IMR-90 (cell line): Measurements from ENCODE around the gene CSNK2A1. TPM values are rescaled to one million over a fixed set of nuclear protein-coding genes. Genes with fewer than 3 reads are reported as not detected.

ENCODE experiments used
- ATAC-seq: fragments of 200-7000 bp; cut with Tn5 transposase; 2 replicates; pipeline ENCODE4 v1.9.1; 2020; ENCODE audit warnings: low read depth, mild to moderate bottlenecking, moderate library complexity
- BruUV-seq: library from RNA; stranded (reverse); fragments of 400-500 nt; replicated peaks from 2 replicates; lab custom pipeline; 2021; lab: Mats Ljungman, UMichigan
- CTCF ChIA-PET: fragments of 300-600 bp; formaldehyde crosslinking; extraction: SDS; loops from one replicate; lab custom pipeline; 2021; ENCODE audit warnings: antibody characterized with exemption; lab: Yijun Ruan, JAX
- POLR2A ChIA-PET: fragments of 300-600 bp; sonication (Branson Sonifier 250); formaldehyde crosslinking; loops from one replicate; lab custom pipeline; 2022; ENCODE audit warnings: antibody characterized with exemption; ENCODE audit not compliant: unreplicated experiment; lab: Charles Lee
- DNase-seq: peaks from one replicate; pipeline ENCODE4 v3.0.0; 2013
- H2AFZ ChIP-seq: replicated peaks from 2 replicates; pipeline ENCODE3; 2013; ENCODE audit warnings: low read length, mild to moderate bottlenecking; ENCODE audit not compliant: poor library complexity
- H2AK5ac ChIP-seq: 2 replicates; pipeline ENCODE4 v1.6.1; 2013; ENCODE audit warnings: low read depth, low read length, inconsistent platforms
- H2AK9ac ChIP-seq: replicated peaks from 2 replicates; pipeline ENCODE3; 2013; ENCODE audit warnings: mild to moderate bottlenecking, low read depth, low read length, moderate library complexity; ENCODE audit not compliant: poor library complexity
- H2BK120ac ChIP-seq: 2 replicates; pipeline ENCODE4 v1.6.1; 2013; ENCODE audit warnings: low read depth, low read length, inconsistent platforms
- H2BK15ac ChIP-seq: 3 replicates; pipeline ENCODE4 v1.6.1; 2013; ENCODE audit warnings: low read depth, low read length, inconsistent platforms
- H2BK20ac ChIP-seq: 2 replicates; pipeline ENCODE4 v1.6.1; 2013; ENCODE audit warnings: low read depth, mild to moderate bottlenecking, inconsistent platforms, low read length, moderate library complexity
- H2BK5ac ChIP-seq: 2 replicates; pipeline ENCODE4 v1.6.1; 2013; ENCODE audit warnings: mild to moderate bottlenecking, low read depth, low read length, inconsistent platforms; ENCODE audit not compliant: poor library complexity, severe bottlenecking
- H3K14ac ChIP-seq: replicated peaks from 2 replicates; pipeline ENCODE4 v1.6.1; 2013; ENCODE audit warnings: low read depth, low read length, inconsistent platforms
- H3K18ac ChIP-seq: 2 replicates; pipeline ENCODE4 v1.6.1; 2013; ENCODE audit warnings: low read depth, low read length, control low read depth
- H3K23ac ChIP-seq: 2 replicates; pipeline ENCODE4 v1.6.1; 2013; ENCODE audit warnings: low read depth, low read length, inconsistent platforms
- H3K27ac ChIP-seq: 2 replicates; pipeline ENCODE4 v1.5.1; 2013; ENCODE audit warnings: mild to moderate bottlenecking, control low read depth, low read length; ENCODE audit not compliant: insufficient read depth
- H3K27me3 ChIP-seq: 2 replicates; pipeline ENCODE4 v1.6.1; 2013; ENCODE audit warnings: low read length; ENCODE audit not compliant: control insufficient read depth, insufficient read depth
- H3K36me3 ChIP-seq: 2 replicates; pipeline ENCODE4 v1.6.1; 2013; ENCODE audit warnings: low read length, mixed read lengths; ENCODE audit not compliant: control insufficient read depth, insufficient read depth
- H3K4ac ChIP-seq: 2 replicates; pipeline ENCODE4 v1.6.1; 2013; ENCODE audit warnings: low read depth, low read length, inconsistent platforms
- H3K4me1 ChIP-seq: 2 replicates; pipeline ENCODE4 v1.6.1; 2013; ENCODE audit warnings: low read length, mixed read lengths; ENCODE audit not compliant: control insufficient read depth, insufficient read depth
- H3K4me2 ChIP-seq: 2 replicates; pipeline ENCODE4 v1.6.1; 2013; ENCODE audit warnings: low read depth, mild to moderate bottlenecking, control low read depth, low read length, moderate library complexity
- H3K4me3 ChIP-seq: 2 replicates; pipeline ENCODE4 v1.5.1; 2013; ENCODE audit warnings: low read depth, mild to moderate bottlenecking, control low read depth, low read length, moderate library complexity; ENCODE audit not compliant: insufficient read depth
- H3K56ac ChIP-seq: 2 replicates; pipeline ENCODE4 v1.6.1; 2013; ENCODE audit warnings: low read length, inconsistent platforms; ENCODE audit not compliant: insufficient read depth; ENCODE audit errors: extremely low read depth
- H3K79me1 ChIP-seq, 2 experiments: 2 replicates each; pipeline ENCODE4 v1.6.1; 2013; ENCODE audit warnings: low read length in 2 of 2, inconsistent platforms in 1 of 2, low read depth in 1 of 2
- H3K9ac ChIP-seq: 2 replicates; pipeline ENCODE4 v1.6.1; 2013; ENCODE audit warnings: low read depth, low read length, control low read depth
- H3K9me1 ChIP-seq: 2 replicates; pipeline ENCODE4 v1.6.1; 2013; ENCODE audit warnings: low read length, inconsistent platforms; ENCODE audit not compliant: insufficient read depth
- H3K9me3 ChIP-seq: 2 replicates; pipeline ENCODE4 v1.6.1; 2013; ENCODE audit warnings: low read length; ENCODE audit not compliant: control insufficient read depth, insufficient read depth
- H4K20me1 ChIP-seq: 2 replicates; pipeline ENCODE4 v1.6.1; 2013; ENCODE audit warnings: low read length, inconsistent platforms; ENCODE audit not compliant: insufficient read depth
- H4K5ac ChIP-seq: 2 replicates; pipeline ENCODE4 v1.6.1; 2013; ENCODE audit warnings: mild to moderate bottlenecking, low read depth, low read length, control low read depth
- H4K8ac ChIP-seq, 2 experiments: 2 replicates each; pipeline ENCODE4 v1.6.1; 2013; ENCODE audit warnings: low read depth in 2 of 2, low read length in 2 of 2, control low read depth in 1 of 2, inconsistent platforms in 1 of 2
- H4K91ac ChIP-seq: 2 replicates; pipeline ENCODE4 v1.6.1; 2013; ENCODE audit warnings: low read depth, low read length, inconsistent platforms; ENCODE audit not compliant: insufficient read depth
- CEBPB ChIP-seq: IDR thresholded peaks from 2 replicates; pipeline ENCODE4 v1.6.1; 2012; ENCODE audit warnings: low read depth, low read length, improper control_type of control experiment
- ELK1 ChIP-seq: fragments of 150-350 bp; IDR thresholded peaks from 2 replicates; pipeline ENCODE4 v1.6.1; 2016; ENCODE audit warnings: low read depth, mild to moderate bottlenecking, low read length, moderate library complexity, borderline replicate concordance
- NFE2L2 ChIP-seq: fragments of 150-350 bp; IDR thresholded peaks from 2 replicates; pipeline ENCODE4 v1.6.1; 2016; ENCODE audit warnings: low read depth, mild to moderate bottlenecking, low read length
- RAD21 ChIP-seq: IDR thresholded peaks from 2 replicates; pipeline ENCODE4 v1.6.1; 2012; ENCODE audit warnings: low read length, improper control_type of control experiment
- RFX5 ChIP-seq: IDR thresholded peaks from 2 replicates; pipeline ENCODE4 v1.8.0; 2012; ENCODE audit warnings: low read depth, mild to moderate bottlenecking, low read length, moderate library complexity
- SMC3 ChIP-seq: fragments of 150-350 bp; IDR thresholded peaks from 2 replicates; pipeline ENCODE4 v1.6.1; 2016; ENCODE audit warnings: low read depth, mild to moderate bottlenecking, antibody characterized with exemption, low read length, moderate library complexity
- WGBS, 2 experiments: methylation state at CpG; one replicate each; pipeline versions ENCODE4 v1.1.5 to v1.1.7; 2013; ENCODE audit warnings: missing lambda C conversion rate in 2 of 2; ENCODE audit not compliant: insufficient read length in 1 of 2; ENCODE audit errors: extremely low coverage in 2 of 2; 5-methylcytosine and 5-hydroxymethylcytosine counted together
- dilution Hi-C: fragments of 300-500 bp; cut with HindIII; formaldehyde crosslinking; loops from one replicate; pipeline ENCODE4 v1.14.3; 2018; ENCODE audit warnings: low sequenced_read_pairs; ENCODE audit not compliant: unreplicated experiment
- in situ Hi-C: fragments of 300-500 bp; cut with MboI; formaldehyde crosslinking; loops from 3 replicates; pipeline ENCODE4 v1.14.3; 2019; ENCODE audit warnings: low sequenced_read_pairs, inconsistent platforms, mixed read lengths
- intact Hi-C: fragments of 100-400 bp; cut with micrococcal nuclease; formaldehyde crosslinking; loops from 2 replicates; pipeline ENCODE4 v1.10.0; 2022
- polyA plus RNA-seq, 3 experiments: library from polyadenylated mRNA; depleted of rRNA; stranded (reverse); fragments of >200 nt; gene quantifications; 2 replicates each; pipeline ENCODE4 v1.2.3, GENCODE V29; 2012; ENCODE audit warnings: low replicate concordance in 1 of 3
- total RNA-seq: library from RNA; depleted of rRNA; stranded (reverse); fragments of >200 nt; gene quantifications from 2 replicates; pipeline ENCODE4 v1.2.3, GENCODE V29; 2012

CSNK2A1 gene
- total and polyA plus RNA-seq, 2 of the 4 experiments (the other 2 are of a cell fraction), result 86.3 to 151 TPM

GRCh38 chr20:584971-585301 lies 41.3 kb upstream of the CSNK2A1 start:
- Histone ChIP-seq H3K56ac (no peak overlapping the region), H2AFZ (no peak overlapping the region), H4K91ac (no peak overlapping the region), H3K9me1 (no peaks in the 10 kb centered on the region), H4K20me1 (no peaks in the 10 kb centered on the region), H3K36me3 (no peaks in the 10 kb centered on the region), H3K27ac (no peak overlapping the region), H2AK9ac (no peak overlapping the region), H2BK5ac (no peak overlapping the region), H3K4me1 (no peaks in the 10 kb centered on the region), H3K27me3 (peaks cover 3% of the 10 kb centered on the region; the same call in 1 of the 2 replicates), H3K9ac (no peak overlapping the region), H3K18ac (no peak overlapping the region), H2BK20ac (no peak overlapping the region), H4K8ac (no peak overlapping the region), H3K23ac (no peak overlapping the region), H3K79me1 (no peaks in the 10 kb centered on the region), H2BK15ac (no peak overlapping the region), H2AK5ac (no peak overlapping the region), H2BK120ac (no peak overlapping the region), H3K9me3 (no peaks in the 10 kb centered on the region), H3K4me2 (no peak overlapping the region), H3K14ac (no peak overlapping the region), H3K4ac (no peak overlapping the region), H4K5ac (no peak overlapping the region), H3K4me3 (no peak overlapping the region)
- ATAC-seq, result no peak
- CTCF ChIA-PET, result no interaction called here
- TF ChIP-seq RAD21, result no peak
- no peak for TF ChIP-seq ELK1
- TF ChIP-seq NFE2L2, result no peak
- no peak for TF ChIP-seq RFX5
- TF ChIP-seq CEBPB, result no peak
- TF ChIP-seq SMC3, result no peak
- BruUV-seq, result no TSS peak
- dilution Hi-C loops, result no loop called here
- DNase-seq, result no peak
- intact Hi-C loops, result no loop called here
- POLR2A ChIA-PET, result no interaction called here
- WGBS, 2 experiments, result no CpG with 5 or more reads among the region's 7 CpGs
- in situ Hi-C loops, result no loop called here
